ENCODE data around the gene CFTR. TPM values are rescaled to one million over a fixed set of nuclear protein-coding genes. Genes with fewer than 3 reads are reported as not detected.
A peak's percentile ranks its signal among the peaks of the same experiment; 100 is the strongest.
"Not testable (repeated sequence)": the region's sequence is repeated elsewhere in the genome, so short reads cannot be mapped to it uniquely, and the experiment has no call there.

CFTR gene
- total RNA-seq (1 to 10 TPM; 6.3 to 7.2 TPM), polyA plus RNA-seq (ENCODE audit: insufficient read length in 2 of 2) (10 to 100 TPM; 18.6 to 19.2 TPM)
- long read RNA-seq, donor 1 = 0 reads
- long read RNA-seq, donor 2, partial matches to known transcripts = 0 of 1 reads
- long read RNA-seq, donor 2, other reads (novel, unspliced or antisense) = 0 of 1 reads
- long read RNA-seq, donor 3, full-length matches to known transcripts = 1 of 18 reads
- long read RNA-seq, donor 3, partial matches to known transcripts = 17 of 18 reads
- long read RNA-seq, donor 3, other reads (novel, unspliced or antisense) = 0 of 18 reads
- long read RNA-seq, donor 4 = 0 reads

- Histone ChIP-seq H3K27me3 (ENCODE audit: control insufficient read depth, insufficient read depth, low read length) (peaks cover 19% of the 10 kb centered on the region), H3K9me3 (ENCODE audit: control insufficient read depth, insufficient read depth, low read length) (no peaks in the 10 kb centered on the region), H3K36me3 (ENCODE audit: control insufficient read depth, insufficient read depth, low read length) (no peaks in the 10 kb centered on the region), H3K27ac (ENCODE audit: low read depth, low read length) (peak within 1 kb of the TSS; percentile 72), H3K4me1 (ENCODE audit: control insufficient read depth, insufficient read depth, low read length) (peaks cover 10% of the 10 kb centered on the region), H3K4me3 (ENCODE audit: low read depth, low read length) (peak within 1 kb of the TSS; percentile 59)
- WGBS (ENCODE audit: insufficient coverage) = under 1% methylated on average over 43 of the region's 45 CpGs
- peak in 2 of 6 donors; percentile 48 to 57 for DNase-seq (ENCODE audit: low read depth in 4 of 6, low spot score in 6 of 6)
Observed at GRCh38 chr7:117479225-117480054, at the start of gene CFTR. Gene CFTR, plus strand, starts transcription at chr7:117480025. Its CDS starts 70 bp downstream, at chr7:117480095.

GRCh38 chr7:117435475-117436043, 44.3 kb upstream of the CFTR start:
- Histone ChIP-seq H3K4me1 (ENCODE audit: control insufficient read depth, insufficient read depth, low read length) (no peaks in the 10 kb centered on the region), H3K27me3 (ENCODE audit: control insufficient read depth, insufficient read depth, low read length) (no peaks in the 10 kb centered on the region), H3K36me3 (ENCODE audit: control insufficient read depth, insufficient read depth, low read length) (no peaks in the 10 kb centered on the region), H3K27ac (ENCODE audit: low read depth, low read length) (no peak overlapping the region), H3K9me3 (ENCODE audit: control insufficient read depth, insufficient read depth, low read length) (no peaks in the 10 kb centered on the region), H3K4me3 (ENCODE audit: low read depth, low read length) (no peak overlapping the region)
- WGBS (ENCODE audit: insufficient coverage) = no CpG with 5 or more reads among the region's 2 CpGs
- DNase-seq (ENCODE audit: low read depth in 4 of 6, low spot score in 6 of 6) = no peak

- Histone ChIP-seq H3K4me1 (ENCODE audit: control insufficient read depth, insufficient read depth, low read length) (no peaks in the 10 kb centered on the region), H3K36me3 (ENCODE audit: control insufficient read depth, insufficient read depth, low read length) (no peaks in the 10 kb centered on the region), H3K27me3 (ENCODE audit: control insufficient read depth, insufficient read depth, low read length) (no peaks in the 10 kb centered on the region), H3K4me3 (ENCODE audit: low read depth, low read length) (no peak overlapping the region), H3K27ac (ENCODE audit: low read depth, low read length) (no peak overlapping the region), H3K9me3 (ENCODE audit: control insufficient read depth, insufficient read depth, low read length) (no peaks in the 10 kb centered on the region)
- no peak for DNase-seq (ENCODE audit: low read depth in 4 of 6, low spot score in 6 of 6)
- no CpG with 5 or more reads among the region's 1 CpG for WGBS (ENCODE audit: insufficient coverage)
Observed at GRCh38 chr7:117444646-117445045, 35.2 kb upstream of the CFTR start.

GRCh38 chr7:117445206-117445605, 34.6 kb upstream of the CFTR start:
- H3K4me3 ChIP-seq (ENCODE audit: low read depth, low read length) = no peak overlapping the region
- 100% methylated on average over 1 of the region's 1 CpG for WGBS (ENCODE audit: insufficient coverage)
- DNase-seq (ENCODE audit: low read depth in 4 of 6, low spot score in 6 of 6) = no peak
- H3K27me3 ChIP-seq (ENCODE audit: control insufficient read depth, insufficient read depth, low read length) = no peaks in the 10 kb centered on the region
- H3K9me3 ChIP-seq (ENCODE audit: control insufficient read depth, insufficient read depth, low read length) = no peaks in the 10 kb centered on the region
- H3K36me3 ChIP-seq (ENCODE audit: control insufficient read depth, insufficient read depth, low read length) = no peaks in the 10 kb centered on the region
- no peak overlapping the region for H3K27ac ChIP-seq (ENCODE audit: low read depth, low read length)
- no peaks in the 10 kb centered on the region for H3K4me1 ChIP-seq (ENCODE audit: control insufficient read depth, insufficient read depth, low read length)

GRCh38 chr7:117446220-117446815, 33.5 kb upstream of the CFTR start:
- no CpG with 5 or more reads among the region's 4 CpGs for WGBS (ENCODE audit: insufficient coverage)
- Histone ChIP-seq H3K27me3 (ENCODE audit: control insufficient read depth, insufficient read depth, low read length) (no peaks in the 10 kb centered on the region), H3K36me3 (ENCODE audit: control insufficient read depth, insufficient read depth, low read length) (no peaks in the 10 kb centered on the region), H3K27ac (ENCODE audit: low read depth, low read length) (no peak overlapping the region), H3K4me1 (ENCODE audit: control insufficient read depth, insufficient read depth, low read length) (no peaks in the 10 kb centered on the region), H3K9me3 (ENCODE audit: control insufficient read depth, insufficient read depth, low read length) (peaks cover 2% of the 10 kb centered on the region), H3K4me3 (ENCODE audit: low read depth, low read length) (no peak overlapping the region)
- DNase-seq (ENCODE audit: low read depth in 4 of 6, low spot score in 6 of 6) = no peak

GRCh38 chr7:117448655-117449054, 31.2 kb upstream of the CFTR start:
- H3K9me3 ChIP-seq (ENCODE audit: control insufficient read depth, insufficient read depth, low read length) = peaks cover 2% of the 10 kb centered on the region
- H3K36me3 ChIP-seq (ENCODE audit: control insufficient read depth, insufficient read depth, low read length) = no peaks in the 10 kb centered on the region
- no peaks in the 10 kb centered on the region for H3K4me1 ChIP-seq (ENCODE audit: control insufficient read depth, insufficient read depth, low read length)
- no peaks in the 10 kb centered on the region for H3K27me3 ChIP-seq (ENCODE audit: control insufficient read depth, insufficient read depth, low read length)
- DNase-seq (ENCODE audit: low read depth in 4 of 6, low spot score in 6 of 6) = no peak
- 63% methylated on average over 2 of the region's 2 CpGs for WGBS (ENCODE audit: insufficient coverage)
- no peak overlapping the region for H3K27ac ChIP-seq (ENCODE audit: low read depth, low read length)
- no peak overlapping the region for H3K4me3 ChIP-seq (ENCODE audit: low read depth, low read length)

GRCh38 chr7:117458977-117459583, 20.7 kb upstream of the CFTR start:
- H3K27ac ChIP-seq (ENCODE audit: low read depth, low read length) = no peak overlapping the region
- H3K9me3 ChIP-seq (ENCODE audit: control insufficient read depth, insufficient read depth, low read length) = no peaks in the 10 kb centered on the region
- no CpG with 5 or more reads among the region's 3 CpGs for WGBS (ENCODE audit: insufficient coverage)
- peak in 4 of 6 donors; percentile 36 to 84 (median 54) for DNase-seq (ENCODE audit: low read depth in 4 of 6, low spot score in 6 of 6)
- no peaks in the 10 kb centered on the region for H3K4me1 ChIP-seq (ENCODE audit: control insufficient read depth, insufficient read depth, low read length)
- no peaks in the 10 kb centered on the region for H3K36me3 ChIP-seq (ENCODE audit: control insufficient read depth, insufficient read depth, low read length)
- H3K4me3 ChIP-seq (ENCODE audit: low read depth, low read length) = no peak overlapping the region
- H3K27me3 ChIP-seq (ENCODE audit: control insufficient read depth, insufficient read depth, low read length) = no peaks in the 10 kb centered on the region

GRCh38 chr7:117459735-117460134, 20.1 kb upstream of the CFTR start:
- Histone ChIP-seq H3K9me3 (ENCODE audit: control insufficient read depth, insufficient read depth, low read length) (no peaks in the 10 kb centered on the region), H3K27me3 (ENCODE audit: control insufficient read depth, insufficient read depth, low read length) (no peaks in the 10 kb centered on the region), H3K36me3 (ENCODE audit: control insufficient read depth, insufficient read depth, low read length) (no peaks in the 10 kb centered on the region), H3K27ac (ENCODE audit: low read depth, low read length) (no peak overlapping the region), H3K4me1 (ENCODE audit: control insufficient read depth, insufficient read depth, low read length) (no peaks in the 10 kb centered on the region), H3K4me3 (ENCODE audit: low read depth, low read length) (no peak overlapping the region)
- DNase-seq (ENCODE audit: low read depth in 4 of 6, low spot score in 6 of 6) = no peak

GRCh38 chr7:117460815-117461214, 19.0 kb upstream of the CFTR start:
- not testable (repeated sequence) for H3K9me3 ChIP-seq (ENCODE audit: control insufficient read depth, insufficient read depth, low read length); H3K4me1 ChIP-seq (ENCODE audit: control insufficient read depth, insufficient read depth, low read length); H3K36me3 ChIP-seq (ENCODE audit: control insufficient read depth, insufficient read depth, low read length); DNase-seq (ENCODE audit: low read depth in 4 of 6, low spot score in 6 of 6); H3K27ac ChIP-seq (ENCODE audit: low read depth, low read length); H3K27me3 ChIP-seq (ENCODE audit: control insufficient read depth, insufficient read depth, low read length); H3K4me3 ChIP-seq (ENCODE audit: low read depth, low read length)
- no CpG with 5 or more reads among the region's 4 CpGs for WGBS (ENCODE audit: insufficient coverage)
